ENCODE results near the gene MCEMP1.

- TF ChIP-seq CTCF (IDR thresholded peaks at IDR 0.05), result no peak
- TF ChIP-seq POLR2A (IDR thresholded peaks at IDR 0.05), result no peak
- TF ChIP-seq POLR2AphosphoS5 (IDR thresholded peaks at IDR 0.05), result no peak
Measured at GRCh38 chr19:7705387-7706187, 28.7 kb downstream of the MCEMP1 start.

Measured in breast epithelium (tissue), 3 donors.